GM13977 (cell line): ENCODE results near the gene ADH6.

Source experiments
- DNase-seq: peaks from one replicate; pipeline ENCODE4 v3.0.0; 2012; ENCODE audit warnings: low spot score
- CTCF ChIP-seq: IDR thresholded peaks from 2 replicates; pipeline ENCODE4 v1.5.1; 2012; ENCODE audit warnings: mild to moderate bottlenecking, control low read depth; ENCODE audit not compliant: insufficient read depth; ENCODE audit errors: extremely low read depth, missing control alignments
- in situ Hi-C: fragments of 300-500 bp; cut with MboI; formaldehyde crosslinking; loops from one replicate; pipeline ENCODE4 v1.12.0; 2022; ENCODE audit warnings: low sequenced_read_pairs, low pct_unique_long_range_greater_than_20kb, mixed read lengths, inconsistent platforms; ENCODE audit not compliant: unreplicated experiment

The ADH6 gene

GRCh38 chr4:99207911-99208718 is 10.9 kb downstream of the ADH6 start:
- in situ Hi-C loops: no loop called here
- no peak for DNase-seq
- no peak for TF ChIP-seq CTCF

- DNase-seq: no peak
- no peak for TF ChIP-seq CTCF
- in situ Hi-C loops: no loop called here
Observed at GRCh38 chr4:99207069-99207743, 11.8 kb downstream of the ADH6 start.

GRCh38 chr4:99205153-99205979 is 13.7 kb downstream of the ADH6 start:
- no peak for TF ChIP-seq CTCF
- no peak for DNase-seq
- in situ Hi-C loops: no loop called here

GRCh38 chr4:99202536-99202935 is 16.5 kb downstream of the ADH6 start:
- in situ Hi-C loops: no loop called here
- DNase-seq: no peak
- no peak for TF ChIP-seq CTCF

- no peak for DNase-seq
- in situ Hi-C loops: no loop called here
- TF ChIP-seq CTCF: no peak
Observed at GRCh38 chr4:99202094-99202493, 17.0 kb downstream of the ADH6 start.

- TF ChIP-seq CTCF: no peak
- DNase-seq: no peak
- in situ Hi-C loops: no loop called here
Observed at GRCh38 chr4:99201690-99202089, 17.4 kb downstream of the ADH6 start.
